ENCODE measurements around the gene TESK2. TPM values are rescaled to one million over a fixed set of nuclear protein-coding genes. Genes with fewer than 3 reads are reported as not detected.
"Not testable (repeated sequence)": the region's sequence is repeated elsewhere in the genome, so short reads cannot be mapped to it uniquely, and the experiment has no call there.

Gene TESK2
- total and polyA plus RNA-seq, 2 donors from 2014 or later, result 1.6 to 2.7 TPM

DNA sequence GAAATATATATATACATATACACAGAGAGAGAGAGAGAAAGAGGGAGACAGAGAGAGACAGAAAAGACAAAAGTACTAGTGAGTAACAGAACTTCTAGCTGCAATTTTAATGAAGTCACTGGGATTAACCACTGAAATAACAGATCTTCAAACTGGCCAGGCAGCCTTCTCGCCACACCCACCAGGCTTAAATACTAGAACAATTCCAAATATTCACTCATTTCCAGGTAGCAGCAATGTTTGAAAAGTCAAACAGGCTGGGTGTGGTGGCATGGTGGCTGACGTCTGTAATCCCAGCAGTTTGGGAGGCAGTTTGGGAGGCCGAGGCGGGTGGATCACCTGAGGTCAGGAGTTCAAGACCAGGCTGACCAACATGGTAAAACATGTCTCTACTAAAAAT lies 25.5 kb upstream of the TESK2 start:
- Histone ChIP-seq H3K27me3 (ENCODE audit: control insufficient read depth, insufficient read depth, low read length) (no peaks in the 10 kb centered on the region), H3K27ac (ENCODE audit: low read depth in 2 of 2, low read length in 2 of 2) (no peak overlapping the region), H3K4me1 (ENCODE audit: control insufficient read depth in 2 of 3, insufficient read depth in 2 of 3, low read depth in 1 of 3, low read length in 3 of 3) (peaks cover 0 to 15% (median 0%) of the 10 kb centered on the region in 3 donors), H3K36me3 (ENCODE audit: control insufficient read depth in 2 of 3, insufficient read depth in 3 of 3, low read length in 3 of 3) (peaks cover 6 to 52% (median 40%) of the 10 kb centered on the region in 3 donors), H3K9ac (ENCODE audit: low read length in 3 of 3) (no peak overlapping the region), H3K9me3 (ENCODE audit: control insufficient read depth in 2 of 3, insufficient read depth in 1 of 3, low read length in 3 of 3) (no peaks in the 10 kb centered on the region), H3K4me3 (ENCODE audit: low read length in 3 of 3) (no peak overlapping the region)
- intact Hi-C loops (cut with DNase I), result loop anchor here (10.0 kb wide), 1 partner anchor 48 kb away; no protein-coding TSS in a partner anchor
- no peak for DNase-seq
- TF ChIP-seq, protein P1, sequence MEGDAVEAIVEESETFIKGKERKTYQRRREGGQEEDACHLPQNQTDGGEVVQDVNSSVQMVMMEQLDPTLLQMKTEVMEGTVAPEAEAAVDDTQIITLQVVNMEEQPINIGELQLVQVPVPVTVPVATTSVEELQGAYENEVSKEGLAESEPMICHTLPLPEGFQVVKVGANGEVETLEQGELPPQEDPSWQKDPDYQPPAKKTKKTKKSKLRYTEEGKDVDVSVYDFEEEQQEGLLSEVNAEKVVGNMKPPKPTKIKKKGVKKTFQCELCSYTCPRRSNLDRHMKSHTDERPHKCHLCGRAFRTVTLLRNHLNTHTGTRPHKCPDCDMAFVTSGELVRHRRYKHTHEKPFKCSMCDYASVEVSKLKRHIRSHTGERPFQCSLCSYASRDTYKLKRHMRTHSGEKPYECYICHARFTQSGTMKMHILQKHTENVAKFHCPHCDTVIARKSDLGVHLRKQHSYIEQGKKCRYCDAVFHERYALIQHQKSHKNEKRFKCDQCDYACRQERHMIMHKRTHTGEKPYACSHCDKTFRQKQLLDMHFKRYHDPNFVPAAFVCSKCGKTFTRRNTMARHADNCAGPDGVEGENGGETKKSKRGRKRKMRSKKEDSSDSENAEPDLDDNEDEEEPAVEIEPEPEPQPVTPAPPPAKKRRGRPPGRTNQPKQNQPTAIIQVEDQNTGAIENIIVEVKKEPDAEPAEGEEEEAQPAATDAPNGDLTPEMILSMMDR (IDR thresholded peaks at IDR 0.05; ENCODE audit: borderline replicate concordance, extremely low read depth, insufficient read depth), result no peak
- FAIRE-seq, result no peak

DNA sequence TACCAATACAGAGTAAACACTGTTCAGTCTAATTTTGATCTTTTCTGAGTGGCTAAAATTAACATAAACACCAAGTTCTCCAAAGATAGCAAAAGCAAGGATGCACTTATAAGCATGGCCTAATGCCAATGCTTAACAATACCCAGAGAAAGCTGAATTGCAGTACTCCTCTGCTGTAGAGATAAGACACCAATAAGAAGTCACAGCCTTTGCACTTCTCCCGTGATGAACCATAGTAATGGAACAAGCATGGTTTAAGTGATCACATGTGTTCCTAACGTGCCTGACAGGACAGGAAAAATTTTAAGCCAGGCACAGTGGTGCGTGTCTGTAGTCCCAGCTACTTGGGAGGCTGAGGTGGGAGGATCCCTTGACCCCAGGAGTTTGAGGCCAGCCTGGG lies 25.1 kb upstream of the TESK2 start:
- Histone ChIP-seq H3K4me1 (ENCODE audit: control insufficient read depth in 2 of 3, insufficient read depth in 2 of 3, low read depth in 1 of 3, low read length in 3 of 3) (peaks cover 0 to 15% (median 0%) of the 10 kb centered on the region in 3 donors), H3K9me3 (ENCODE audit: control insufficient read depth in 2 of 3, insufficient read depth in 1 of 3, low read length in 3 of 3) (no peaks in the 10 kb centered on the region), H3K27me3 (ENCODE audit: control insufficient read depth, insufficient read depth, low read length) (no peaks in the 10 kb centered on the region), H3K9ac (ENCODE audit: low read length in 3 of 3) (no peak overlapping the region), H3K36me3 (ENCODE audit: control insufficient read depth in 2 of 3, insufficient read depth in 3 of 3, low read length in 3 of 3) (peaks cover 6 to 56% (median 44%) of the 10 kb centered on the region in 3 donors), H3K27ac (ENCODE audit: low read depth in 2 of 2, low read length in 2 of 2) (no peak overlapping the region), H3K4me3 (ENCODE audit: low read length in 3 of 3) (no peak overlapping the region)
- no peak for DNase-seq
- no peak for FAIRE-seq
- TF ChIP-seq, protein P1 (IDR thresholded peaks at IDR 0.05; ENCODE audit: borderline replicate concordance, extremely low read depth, insufficient read depth), result no peak
- intact Hi-C loops (cut with DNase I), result loop anchor here (10.0 kb wide), 1 partner anchor 49 kb away; no protein-coding TSS in a partner anchor

DNA sequence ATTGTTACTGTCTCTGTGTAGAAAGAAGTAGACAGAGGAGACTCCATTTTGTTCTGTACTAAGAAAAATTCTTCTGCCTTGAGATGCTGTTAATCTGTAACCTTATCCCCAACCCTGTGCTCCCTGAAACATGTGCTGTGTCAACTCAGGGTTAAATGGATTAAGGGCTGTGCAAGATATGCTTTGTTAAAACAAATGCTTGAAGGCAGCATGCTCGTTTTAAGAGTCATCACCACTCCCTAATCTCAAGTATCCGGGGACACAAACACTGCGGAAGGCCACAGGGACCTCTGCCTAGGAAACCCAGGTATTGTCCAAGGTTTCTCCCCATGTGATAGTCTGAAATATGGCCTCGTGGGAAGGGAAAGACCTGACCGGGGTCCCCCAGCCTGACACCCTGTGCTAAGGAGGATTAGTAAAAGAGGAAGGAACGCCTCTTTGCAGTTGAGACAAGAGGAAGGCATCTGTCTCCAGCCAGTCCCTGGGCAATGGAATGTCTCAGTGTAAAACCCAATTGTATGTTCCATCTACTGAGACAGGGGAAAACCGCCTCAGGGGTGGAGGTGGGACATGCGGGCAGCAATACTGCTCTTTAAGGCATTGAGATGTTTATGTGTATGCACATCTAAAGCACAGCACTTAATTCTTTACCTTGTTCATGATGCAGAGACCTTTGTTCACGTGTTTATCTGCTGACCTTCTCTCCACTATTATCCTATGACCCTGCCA lies 22.7 kb upstream of the TESK2 start:
- H3K4me1 ChIP-seq (ENCODE audit: control insufficient read depth in 2 of 3, insufficient read depth in 2 of 3, low read depth in 1 of 3, low read length in 3 of 3); FAIRE-seq; H3K4me3 ChIP-seq (ENCODE audit: low read length in 3 of 3); DNase-seq; H3K27me3 ChIP-seq (ENCODE audit: control insufficient read depth, insufficient read depth, low read length); H3K27ac ChIP-seq (ENCODE audit: low read depth in 2 of 2, low read length in 2 of 2); H3K9me3 ChIP-seq (ENCODE audit: control insufficient read depth in 2 of 3, insufficient read depth in 1 of 3, low read length in 3 of 3); H3K9ac ChIP-seq (ENCODE audit: low read length in 3 of 3): not testable (repeated sequence)
- intact Hi-C loops (cut with DNase I), result loop anchor here (10.0 kb wide), 1 partner anchor 51 kb away; no protein-coding TSS in a partner anchor
- H3K36me3 ChIP-seq (ENCODE audit: control insufficient read depth in 2 of 3, insufficient read depth in 3 of 3, low read length in 3 of 3), result peaks cover 6 to 70% (median 52%) of the 10 kb centered on the region in 3 donors

DNA sequence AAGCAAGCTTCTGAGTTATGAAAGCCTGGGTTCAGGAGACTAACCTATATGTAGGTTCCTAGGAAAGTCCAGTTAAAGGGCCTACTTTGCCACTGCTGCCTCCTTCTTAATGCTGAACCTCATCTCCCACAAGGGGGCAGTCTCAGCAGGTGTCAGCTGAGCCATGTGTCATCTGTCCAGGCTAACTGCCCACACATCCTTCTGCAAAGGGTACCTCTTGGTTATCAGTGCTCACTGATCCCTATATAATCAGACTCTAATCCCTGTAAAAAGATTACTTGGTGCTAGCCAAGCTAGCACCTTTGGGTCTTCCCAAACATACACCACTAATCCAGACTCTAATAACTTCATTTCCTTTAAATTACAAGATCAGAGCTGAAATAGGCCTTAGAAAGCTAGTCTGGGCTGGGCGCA lies 21.7 kb upstream of the TESK2 start:
- no peak for FAIRE-seq
- intact Hi-C loops (cut with DNase I), result loop anchor here (10.0 kb wide), 1 partner anchor 52 kb away; no protein-coding TSS in a partner anchor
- DNase-seq, result peak in 4 of 5 donors; percentile 61 to 82 (median 65)
- Histone ChIP-seq H3K27me3 (ENCODE audit: control insufficient read depth, insufficient read depth, low read length) (no peaks in the 10 kb centered on the region), H3K36me3 (ENCODE audit: control insufficient read depth in 2 of 3, insufficient read depth in 3 of 3, low read length in 3 of 3) (peaks cover 6 to 67% (median 56%) of the 10 kb centered on the region in 3 donors), H3K27ac (ENCODE audit: low read depth in 2 of 2, low read length in 2 of 2) (no peak overlapping the region), H3K9ac (ENCODE audit: low read length in 3 of 3) (no peak overlapping the region), H3K4me3 (ENCODE audit: low read length in 3 of 3) (no peak overlapping the region), H3K4me1 (ENCODE audit: control insufficient read depth in 2 of 3, insufficient read depth in 2 of 3, low read depth in 1 of 3, low read length in 3 of 3) (peaks cover 0 to 9% (median 0%) of the 10 kb centered on the region in 3 donors), H3K9me3 (ENCODE audit: control insufficient read depth in 2 of 3, insufficient read depth in 1 of 3, low read length in 3 of 3) (no peaks in the 10 kb centered on the region)
- TF ChIP-seq, protein P1 (IDR thresholded peaks at IDR 0.05; ENCODE audit: borderline replicate concordance, extremely low read depth, insufficient read depth), result peak; percentile 70
